DOHH2 (cell line): ENCODE results near the gene CHMP2B.

ENCODE experiments used
- H3F3A ChIP-seq: fragments of 200-600 bp; sonication (generic), shearing (Covaris generic); 2 replicates; pipeline ENCODE4 v1.6.0; 2016; ENCODE audit warnings: antibody characterized with exemption, mild to moderate bottlenecking; ENCODE audit not compliant: control insufficient read depth, insufficient read depth
- H3K27ac ChIP-seq: fragments of 200-600 bp; sonication (generic); 2 replicates; pipeline ENCODE4 v1.5.1; 2014; ENCODE audit warnings: low read depth, mild to moderate bottlenecking, low read length, moderate library complexity
- H3K27me3 ChIP-seq: fragments of 200-600 bp; sonication (generic); 2 replicates; pipeline ENCODE4 v1.6.1; 2014; ENCODE audit warnings: mild to moderate bottlenecking, low read length, mixed read lengths; ENCODE audit not compliant: control insufficient read depth
- H3K36me3 ChIP-seq: fragments of 200-600 bp; sonication (generic); 2 replicates; pipeline ENCODE4 v1.6.1; 2014; ENCODE audit warnings: mild to moderate bottlenecking, low read length, moderate library complexity, mixed read lengths; ENCODE audit not compliant: control insufficient read depth
- H3K4me1 ChIP-seq: fragments of 200-600 bp; sonication (generic); 2 replicates; pipeline ENCODE4 v1.6.1; 2014; ENCODE audit warnings: mild to moderate bottlenecking, low read length, mixed read lengths; ENCODE audit not compliant: control insufficient read depth
- H3K4me2 ChIP-seq: fragments of 200-600 bp; sonication (generic); 2 replicates; pipeline ENCODE4 v1.6.0; 2014; ENCODE audit warnings: mild to moderate bottlenecking, low read length, moderate library complexity
- H3K4me3 ChIP-seq: fragments of 200-600 bp; sonication (generic); 2 replicates; pipeline ENCODE4 v1.5.1; 2014; ENCODE audit warnings: mild to moderate bottlenecking, low read length, mixed read lengths
- H3K79me2 ChIP-seq: fragments of 200-600 bp; sonication (generic); 2 replicates; pipeline ENCODE4 v1.6.1; 2014; ENCODE audit warnings: mild to moderate bottlenecking, low read length, mixed read lengths; ENCODE audit not compliant: control insufficient read depth
- H3K9me2 ChIP-seq: fragments of 200-600 bp; sonication (generic); replicated peaks from 2 replicates; pipeline ENCODE4 v1.6.1; 2014; ENCODE audit warnings: mild to moderate bottlenecking, low read length, mixed read lengths; ENCODE audit not compliant: control insufficient read depth
- H3K9me3 ChIP-seq: fragments of 200-600 bp; sonication (generic); 2 replicates; pipeline ENCODE4 v1.6.1; 2014; ENCODE audit warnings: antibody characterized with exemption, low read length, mixed read lengths; ENCODE audit not compliant: control insufficient read depth, insufficient read depth
- H4K20me1 ChIP-seq: fragments of 200-600 bp; sonication (generic); 2 replicates; pipeline ENCODE4 v1.6.0; 2014; ENCODE audit warnings: low read depth, mild to moderate bottlenecking, antibody characterized with exemption, low read length, moderate library complexity; ENCODE audit not compliant: control insufficient read depth, insufficient read depth
- EZH2phosphoT487 ChIP-seq: fragments of 200-600 bp; sonication (generic); IDR thresholded peaks from 2 replicates; pipeline ENCODE4 v1.6.1; 2017; ENCODE audit warnings: borderline replicate concordance, mild to moderate bottlenecking, antibody characterized with exemption, low read length, moderate library complexity, mixed read lengths
- TF ChIP-seq, protein P1 (sequence below): fragments of 200-600 bp; sonication (generic); IDR thresholded peaks from one replicate; pipeline ENCODE4 v1.5.1; 2014; ENCODE audit warnings: antibody characterized with exemption, mild to moderate bottlenecking, low read depth, low read length; ENCODE audit not compliant: poor library complexity, severe bottlenecking

The CHMP2B gene

DNA sequence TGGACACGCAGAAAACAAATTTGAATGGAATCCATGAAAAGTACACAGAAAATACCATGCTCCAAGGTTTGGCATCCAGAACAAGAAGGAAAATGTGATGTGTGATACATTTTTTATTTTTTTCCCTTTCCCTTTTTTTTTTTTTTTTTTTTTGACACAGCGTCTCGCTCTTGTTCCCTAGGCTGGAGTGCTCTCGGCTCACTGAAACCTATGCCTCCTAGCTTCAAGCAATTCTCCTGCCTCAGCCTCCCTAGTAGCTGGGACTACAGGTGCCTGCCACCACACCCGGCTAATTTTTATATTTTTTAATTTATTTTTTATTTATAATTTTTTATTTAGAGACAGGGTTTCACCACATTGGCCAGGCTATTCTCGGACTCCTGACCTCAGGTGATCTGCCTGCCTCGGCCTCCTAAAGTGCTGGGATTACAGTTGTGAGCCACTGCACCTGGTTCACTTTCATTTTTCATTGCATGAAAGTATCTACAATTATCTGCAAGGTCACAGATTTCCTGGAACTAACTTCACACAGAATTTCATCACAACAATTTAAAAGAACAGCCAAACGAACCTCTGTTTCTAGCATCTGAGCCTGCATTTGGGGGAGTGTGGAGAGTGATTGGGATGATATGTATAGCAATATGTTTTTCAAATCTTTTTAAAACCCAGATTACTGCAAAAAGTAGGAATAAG is 41.0 kb downstream of the CHMP2B start:
- H3K9me2 ChIP-seq, result no peaks in the 10 kb centered on the region
- no peak for TF ChIP-seq EZH2phosphoT487
- TF ChIP-seq, protein P1, sequence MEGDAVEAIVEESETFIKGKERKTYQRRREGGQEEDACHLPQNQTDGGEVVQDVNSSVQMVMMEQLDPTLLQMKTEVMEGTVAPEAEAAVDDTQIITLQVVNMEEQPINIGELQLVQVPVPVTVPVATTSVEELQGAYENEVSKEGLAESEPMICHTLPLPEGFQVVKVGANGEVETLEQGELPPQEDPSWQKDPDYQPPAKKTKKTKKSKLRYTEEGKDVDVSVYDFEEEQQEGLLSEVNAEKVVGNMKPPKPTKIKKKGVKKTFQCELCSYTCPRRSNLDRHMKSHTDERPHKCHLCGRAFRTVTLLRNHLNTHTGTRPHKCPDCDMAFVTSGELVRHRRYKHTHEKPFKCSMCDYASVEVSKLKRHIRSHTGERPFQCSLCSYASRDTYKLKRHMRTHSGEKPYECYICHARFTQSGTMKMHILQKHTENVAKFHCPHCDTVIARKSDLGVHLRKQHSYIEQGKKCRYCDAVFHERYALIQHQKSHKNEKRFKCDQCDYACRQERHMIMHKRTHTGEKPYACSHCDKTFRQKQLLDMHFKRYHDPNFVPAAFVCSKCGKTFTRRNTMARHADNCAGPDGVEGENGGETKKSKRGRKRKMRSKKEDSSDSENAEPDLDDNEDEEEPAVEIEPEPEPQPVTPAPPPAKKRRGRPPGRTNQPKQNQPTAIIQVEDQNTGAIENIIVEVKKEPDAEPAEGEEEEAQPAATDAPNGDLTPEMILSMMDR, result no peak
- no peaks in the 10 kb centered on the region for H3K9me3 ChIP-seq
- H3F3A ChIP-seq, result no peaks in the 10 kb centered on the region
- H3K27ac ChIP-seq, result no peak overlapping the region
- H4K20me1 ChIP-seq, result no peaks in the 10 kb centered on the region
- no peaks in the 10 kb centered on the region for H3K4me1 ChIP-seq
- H3K27me3 ChIP-seq, result no peaks in the 10 kb centered on the region
- H3K4me2 ChIP-seq, result no peak overlapping the region
- no peaks in the 10 kb centered on the region for H3K79me2 ChIP-seq
- no peak overlapping the region for H3K4me3 ChIP-seq
- H3K36me3 ChIP-seq, result no peaks in the 10 kb centered on the region

DNA sequence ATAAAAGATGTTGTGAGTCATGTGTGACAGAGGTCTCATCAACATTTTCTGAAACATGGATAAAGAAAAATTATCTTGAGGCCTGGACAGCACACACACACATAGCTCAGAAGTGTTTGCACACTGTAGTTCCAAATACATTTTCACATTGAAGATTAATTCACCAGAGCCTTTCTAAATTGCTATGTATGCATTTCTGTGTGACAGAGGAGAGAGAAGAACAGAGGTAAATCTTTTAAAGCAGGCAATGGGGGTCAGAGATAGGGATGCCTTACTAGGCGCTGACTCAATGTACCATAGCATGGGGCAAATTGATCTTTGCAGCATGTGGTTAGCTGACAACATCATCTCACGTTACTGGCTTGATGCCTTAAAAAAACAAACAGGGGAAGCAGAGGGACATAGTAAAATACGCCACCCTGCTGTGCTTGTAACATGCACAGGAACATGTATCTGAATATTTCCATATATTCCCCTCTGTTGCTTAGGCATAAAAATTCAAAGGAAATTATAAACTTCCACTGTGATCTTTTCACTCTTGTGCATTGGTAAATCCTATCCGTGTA is 41.6 kb downstream of the CHMP2B start:
- Histone ChIP-seq H3K4me3 (no peak overlapping the region), H3K9me2 (no peaks in the 10 kb centered on the region), H3K27me3 (0 out of 2 replicates have a peak, but pooled peaks cover 2% of the 10 kb centered on the region), H3K79me2 (no peaks in the 10 kb centered on the region), H3K9me3 (no peaks in the 10 kb centered on the region), H3K4me1 (no peaks in the 10 kb centered on the region), H3F3A (no peaks in the 10 kb centered on the region), H3K36me3 (no peaks in the 10 kb centered on the region), H4K20me1 (no peaks in the 10 kb centered on the region), H3K27ac (no peak overlapping the region), H3K4me2 (no peak overlapping the region)
- TF ChIP-seq, protein P1, result no peak
- TF ChIP-seq EZH2phosphoT487, result no peak

- Histone ChIP-seq H3K27me3 (0 out of 2 replicates have a peak, but pooled peaks cover 2% of the 10 kb centered on the region), H3K79me2 (no peaks in the 10 kb centered on the region), H3K4me3 (no peak overlapping the region), H3K4me2 (no peak overlapping the region), H3K36me3 (no peaks in the 10 kb centered on the region), H3F3A (no peaks in the 10 kb centered on the region), H3K4me1 (no peaks in the 10 kb centered on the region), H4K20me1 (no peaks in the 10 kb centered on the region), H3K9me2 (no peaks in the 10 kb centered on the region), H3K9me3 (no peaks in the 10 kb centered on the region), H3K27ac (no peak overlapping the region)
- TF ChIP-seq EZH2phosphoT487, result no peak
- TF ChIP-seq, protein P1, result no peak
Measured at GRCh38 chr3:87269723-87270122, 42.6 kb downstream of the CHMP2B start.
